ENCODE measurements around the gene TAF1.
"Not testable (repeated sequence)": the region's sequence is repeated elsewhere in the genome, so short reads cannot be mapped to it uniquely, and the experiment has no call there.

TAF1 gene

DNA sequence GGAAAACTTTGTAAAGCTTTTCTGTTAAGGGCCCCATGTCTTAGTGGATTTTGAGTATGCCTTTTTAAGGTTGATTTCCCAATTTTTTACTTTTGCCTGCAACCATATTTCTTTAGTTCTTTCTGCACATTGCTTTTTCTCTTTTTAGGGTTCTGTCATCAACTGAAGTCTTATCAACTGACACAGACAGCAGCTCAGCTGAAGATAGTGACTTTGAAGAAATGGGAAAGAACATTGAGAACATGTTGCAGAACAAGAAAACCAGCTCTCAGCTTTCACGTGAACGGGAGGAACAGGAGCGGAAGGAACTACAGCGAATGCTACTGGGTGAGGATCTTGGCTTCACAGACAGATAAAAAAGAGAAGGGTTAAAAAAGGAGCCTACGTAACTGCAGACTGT, 27.8 kb downstream of the TAF1 start:
- Histone ChIP-seq H3K9me2 (replicated peaks; ENCODE audit: low read depth, low read length) (no peaks in the 10 kb centered on the region), H4K20me1 (ENCODE audit: insufficient read depth, low read length, poor library complexity, severe bottlenecking) (no peaks in the 10 kb centered on the region), H3K9me3 (ENCODE audit: insufficient read depth, low read depth, low read length) (no peaks in the 10 kb centered on the region), H3K4me1 (ENCODE audit: insufficient read depth, low read length, poor library complexity, severe bottlenecking) (no peaks in the 10 kb centered on the region), H3K4me3 (ENCODE audit: low read length, poor library complexity, severe bottlenecking) (no peak overlapping the region), H2AFZ (ENCODE audit: low read length) (no peak overlapping the region), H3K79me2 (ENCODE audit: insufficient read depth, low read length) (no peaks in the 10 kb centered on the region), H3F3A (ENCODE audit: low read depth) (no peaks in the 10 kb centered on the region), H3K36me3 (ENCODE audit: insufficient read depth, low read length) (peaks cover 82% of the 10 kb centered on the region; the same call in 1 of the 2 replicates), H3K27me3 (ENCODE audit: insufficient read depth, low read length, poor library complexity, severe bottlenecking) (no peaks in the 10 kb centered on the region), H3K9ac (ENCODE audit: low read depth, low read length, poor library complexity, severe bottlenecking) (no peak overlapping the region), H3K4me2 (ENCODE audit: low read depth, low read length, poor library complexity, severe bottlenecking) (no peak overlapping the region)
- no peak for TF ChIP-seq EZH2phosphoT487 (IDR thresholded peaks at IDR 0.05; ENCODE audit: borderline replicate concordance)
- TF ChIP-seq, protein P1, sequence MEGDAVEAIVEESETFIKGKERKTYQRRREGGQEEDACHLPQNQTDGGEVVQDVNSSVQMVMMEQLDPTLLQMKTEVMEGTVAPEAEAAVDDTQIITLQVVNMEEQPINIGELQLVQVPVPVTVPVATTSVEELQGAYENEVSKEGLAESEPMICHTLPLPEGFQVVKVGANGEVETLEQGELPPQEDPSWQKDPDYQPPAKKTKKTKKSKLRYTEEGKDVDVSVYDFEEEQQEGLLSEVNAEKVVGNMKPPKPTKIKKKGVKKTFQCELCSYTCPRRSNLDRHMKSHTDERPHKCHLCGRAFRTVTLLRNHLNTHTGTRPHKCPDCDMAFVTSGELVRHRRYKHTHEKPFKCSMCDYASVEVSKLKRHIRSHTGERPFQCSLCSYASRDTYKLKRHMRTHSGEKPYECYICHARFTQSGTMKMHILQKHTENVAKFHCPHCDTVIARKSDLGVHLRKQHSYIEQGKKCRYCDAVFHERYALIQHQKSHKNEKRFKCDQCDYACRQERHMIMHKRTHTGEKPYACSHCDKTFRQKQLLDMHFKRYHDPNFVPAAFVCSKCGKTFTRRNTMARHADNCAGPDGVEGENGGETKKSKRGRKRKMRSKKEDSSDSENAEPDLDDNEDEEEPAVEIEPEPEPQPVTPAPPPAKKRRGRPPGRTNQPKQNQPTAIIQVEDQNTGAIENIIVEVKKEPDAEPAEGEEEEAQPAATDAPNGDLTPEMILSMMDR (conservative IDR thresholded peaks at IDR 0.05; ENCODE audit: low read length): no peak

DNA sequence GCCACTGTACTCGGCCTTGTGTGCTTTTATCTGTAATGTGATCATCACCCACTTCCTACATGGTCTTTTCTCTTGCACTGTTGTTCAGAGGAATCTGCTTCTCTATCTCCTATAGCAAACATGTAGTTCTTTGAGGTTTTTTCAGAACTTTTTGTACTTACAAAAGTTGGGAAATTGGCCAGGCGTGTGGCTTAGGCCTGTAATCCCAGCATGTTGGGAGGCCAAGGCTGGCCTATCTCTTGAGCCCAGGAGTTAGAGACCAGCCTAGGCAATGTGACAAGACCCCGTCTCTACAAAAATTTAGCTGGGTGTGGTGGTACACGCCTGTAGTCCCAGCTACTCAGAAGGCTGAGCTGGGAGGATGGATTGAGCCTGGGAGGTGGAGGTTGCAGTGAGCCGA, 30.4 kb downstream of the TAF1 start:
- no peak overlapping the region for H3K4me2 ChIP-seq (ENCODE audit: low read depth, low read length, poor library complexity, severe bottlenecking)
- TF ChIP-seq, protein P1 (conservative IDR thresholded peaks at IDR 0.05; ENCODE audit: low read length): no peak
- TF ChIP-seq EZH2phosphoT487 (IDR thresholded peaks at IDR 0.05; ENCODE audit: borderline replicate concordance): no peak
- no peaks in the 10 kb centered on the region for H3F3A ChIP-seq (ENCODE audit: low read depth)
- no peaks in the 10 kb centered on the region for H3K9me2 ChIP-seq (replicated peaks; ENCODE audit: low read depth, low read length)
- no peaks in the 10 kb centered on the region for H3K79me2 ChIP-seq (ENCODE audit: insufficient read depth, low read length)
- H3K4me3 ChIP-seq (ENCODE audit: low read length, poor library complexity, severe bottlenecking): no peak overlapping the region
- no peaks in the 10 kb centered on the region for H3K27me3 ChIP-seq (ENCODE audit: insufficient read depth, low read length, poor library complexity, severe bottlenecking)
- H2AFZ ChIP-seq (ENCODE audit: low read length): no peak overlapping the region
- H3K9me3 ChIP-seq (ENCODE audit: insufficient read depth, low read depth, low read length): no peaks in the 10 kb centered on the region
- no peaks in the 10 kb centered on the region for H3K4me1 ChIP-seq (ENCODE audit: insufficient read depth, low read length, poor library complexity, severe bottlenecking)
- peaks cover 80% of the 10 kb centered on the region; the same call in 1 of the 2 replicates for H3K36me3 ChIP-seq (ENCODE audit: insufficient read depth, low read length)
- no peaks in the 10 kb centered on the region for H4K20me1 ChIP-seq (ENCODE audit: insufficient read depth, low read length, poor library complexity, severe bottlenecking)
- no peak overlapping the region for H3K9ac ChIP-seq (ENCODE audit: low read depth, low read length, poor library complexity, severe bottlenecking)

DNA sequence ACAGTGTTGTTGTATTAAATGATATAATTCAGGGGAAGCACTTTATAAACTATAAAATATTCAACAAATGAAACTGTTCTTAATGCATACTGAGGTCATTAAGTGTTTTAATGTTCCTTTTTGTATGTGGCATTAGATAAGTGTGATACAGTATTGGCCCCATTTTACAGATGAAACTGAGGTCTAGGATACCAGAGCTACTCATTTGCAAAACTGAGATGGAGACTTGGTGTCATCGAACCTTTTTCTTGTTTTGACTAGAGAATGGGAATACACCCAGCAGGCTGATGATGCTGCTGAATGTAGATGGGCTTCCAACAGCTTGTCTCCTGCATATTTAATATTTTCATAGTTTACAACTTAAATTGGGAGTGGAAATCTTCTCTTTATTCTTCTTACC, 34.6 kb downstream of the TAF1 start:
- Histone ChIP-seq H3K4me3 (ENCODE audit: low read length, poor library complexity, severe bottlenecking) (no peak overlapping the region), H3K9ac (ENCODE audit: low read depth, low read length, poor library complexity, severe bottlenecking) (no peak overlapping the region), H4K20me1 (ENCODE audit: insufficient read depth, low read length, poor library complexity, severe bottlenecking) (no peaks in the 10 kb centered on the region), H3K4me1 (ENCODE audit: insufficient read depth, low read length, poor library complexity, severe bottlenecking) (no peaks in the 10 kb centered on the region), H3K4me2 (ENCODE audit: low read depth, low read length, poor library complexity, severe bottlenecking) (no peak overlapping the region), H3K79me2 (ENCODE audit: insufficient read depth, low read length) (no peaks in the 10 kb centered on the region), H2AFZ (ENCODE audit: low read length) (no peak overlapping the region), H3F3A (ENCODE audit: low read depth) (no peaks in the 10 kb centered on the region), H3K9me3 (ENCODE audit: insufficient read depth, low read depth, low read length) (no peaks in the 10 kb centered on the region), H3K36me3 (ENCODE audit: insufficient read depth, low read length) (peaks cover 56% of the 10 kb centered on the region; the same call in 1 of the 2 replicates), H3K27me3 (ENCODE audit: insufficient read depth, low read length, poor library complexity, severe bottlenecking) (no peaks in the 10 kb centered on the region), H3K9me2 (replicated peaks; ENCODE audit: low read depth, low read length) (no peaks in the 10 kb centered on the region)
- no peak for TF ChIP-seq EZH2phosphoT487 (IDR thresholded peaks at IDR 0.05; ENCODE audit: borderline replicate concordance)
- TF ChIP-seq, protein P1 (conservative IDR thresholded peaks at IDR 0.05; ENCODE audit: low read length): no peak

- not testable (repeated sequence) for H3K9me3 ChIP-seq (ENCODE audit: insufficient read depth, low read depth, low read length); H3K4me2 ChIP-seq (ENCODE audit: low read depth, low read length, poor library complexity, severe bottlenecking); H3F3A ChIP-seq (ENCODE audit: low read depth); H3K9ac ChIP-seq (ENCODE audit: low read depth, low read length, poor library complexity, severe bottlenecking); H3K4me1 ChIP-seq (ENCODE audit: insufficient read depth, low read length, poor library complexity, severe bottlenecking); H3K27me3 ChIP-seq (ENCODE audit: insufficient read depth, low read length, poor library complexity, severe bottlenecking); H4K20me1 ChIP-seq (ENCODE audit: insufficient read depth, low read length, poor library complexity, severe bottlenecking); H3K4me3 ChIP-seq (ENCODE audit: low read length, poor library complexity, severe bottlenecking); H3K9me2 ChIP-seq (replicated peaks; ENCODE audit: low read depth, low read length); H3K79me2 ChIP-seq (ENCODE audit: insufficient read depth, low read length); H2AFZ ChIP-seq (ENCODE audit: low read length)
- peaks cover 52% of the 10 kb centered on the region; the same call in 1 of the 2 replicates for H3K36me3 ChIP-seq (ENCODE audit: insufficient read depth, low read length)
Measured at GRCh38 chrX:71416260-71416659, 50.1 kb downstream of the TAF1 start.

All from Loucy (cell line).